ENCODE measurements around the gene FOXA2. TPM values are rescaled to one million over a fixed set of nuclear protein-coding genes. Genes with fewer than 3 reads are reported as not detected.

FOXA2 gene
- total RNA-seq, 4 donors from 2014 or later: 4.1 to 9.1 (median 5.4) TPM

DNA sequence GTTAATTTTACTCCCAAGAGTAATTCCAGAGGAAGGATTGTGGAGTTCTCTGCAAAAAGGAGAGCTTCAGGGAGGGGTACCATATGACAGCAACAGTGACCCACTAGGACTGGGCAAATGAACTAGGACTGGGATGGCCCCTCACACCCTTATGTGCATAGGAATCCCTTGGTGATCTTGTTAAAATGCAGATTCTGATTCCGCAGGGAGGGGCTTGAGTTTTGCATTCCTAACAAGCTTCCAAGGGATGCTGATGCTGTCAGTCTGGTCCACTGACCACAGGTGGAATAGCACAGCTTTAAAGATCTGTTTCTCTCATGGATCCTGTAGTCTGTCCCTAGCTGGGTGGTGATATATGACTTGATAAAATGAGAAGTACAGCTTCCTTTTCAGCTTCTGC, 6.3 kb upstream of the FOXA2 start:
- Histone ChIP-seq H3K4me3 (no peak overlapping the region), H3K27me3 (no peaks in the 10 kb centered on the region), H3K27ac (no peak overlapping the region), H3K4me1 (peaks cover 0 to 12% (median 0%) of the 10 kb centered on the region in 4 donors), H3K36me3 (no peaks in the 10 kb centered on the region), H3K9me3 (peaks cover 0 to 4% (median 0%) of the 10 kb centered on the region in 4 donors)
- no peak for TF ChIP-seq POLR2A (IDR thresholded peaks at IDR 0.05)
- TF ChIP-seq, protein P1, sequence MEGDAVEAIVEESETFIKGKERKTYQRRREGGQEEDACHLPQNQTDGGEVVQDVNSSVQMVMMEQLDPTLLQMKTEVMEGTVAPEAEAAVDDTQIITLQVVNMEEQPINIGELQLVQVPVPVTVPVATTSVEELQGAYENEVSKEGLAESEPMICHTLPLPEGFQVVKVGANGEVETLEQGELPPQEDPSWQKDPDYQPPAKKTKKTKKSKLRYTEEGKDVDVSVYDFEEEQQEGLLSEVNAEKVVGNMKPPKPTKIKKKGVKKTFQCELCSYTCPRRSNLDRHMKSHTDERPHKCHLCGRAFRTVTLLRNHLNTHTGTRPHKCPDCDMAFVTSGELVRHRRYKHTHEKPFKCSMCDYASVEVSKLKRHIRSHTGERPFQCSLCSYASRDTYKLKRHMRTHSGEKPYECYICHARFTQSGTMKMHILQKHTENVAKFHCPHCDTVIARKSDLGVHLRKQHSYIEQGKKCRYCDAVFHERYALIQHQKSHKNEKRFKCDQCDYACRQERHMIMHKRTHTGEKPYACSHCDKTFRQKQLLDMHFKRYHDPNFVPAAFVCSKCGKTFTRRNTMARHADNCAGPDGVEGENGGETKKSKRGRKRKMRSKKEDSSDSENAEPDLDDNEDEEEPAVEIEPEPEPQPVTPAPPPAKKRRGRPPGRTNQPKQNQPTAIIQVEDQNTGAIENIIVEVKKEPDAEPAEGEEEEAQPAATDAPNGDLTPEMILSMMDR (IDR thresholded peaks at IDR 0.05): no peak
- no peak for DNase-seq

DNA sequence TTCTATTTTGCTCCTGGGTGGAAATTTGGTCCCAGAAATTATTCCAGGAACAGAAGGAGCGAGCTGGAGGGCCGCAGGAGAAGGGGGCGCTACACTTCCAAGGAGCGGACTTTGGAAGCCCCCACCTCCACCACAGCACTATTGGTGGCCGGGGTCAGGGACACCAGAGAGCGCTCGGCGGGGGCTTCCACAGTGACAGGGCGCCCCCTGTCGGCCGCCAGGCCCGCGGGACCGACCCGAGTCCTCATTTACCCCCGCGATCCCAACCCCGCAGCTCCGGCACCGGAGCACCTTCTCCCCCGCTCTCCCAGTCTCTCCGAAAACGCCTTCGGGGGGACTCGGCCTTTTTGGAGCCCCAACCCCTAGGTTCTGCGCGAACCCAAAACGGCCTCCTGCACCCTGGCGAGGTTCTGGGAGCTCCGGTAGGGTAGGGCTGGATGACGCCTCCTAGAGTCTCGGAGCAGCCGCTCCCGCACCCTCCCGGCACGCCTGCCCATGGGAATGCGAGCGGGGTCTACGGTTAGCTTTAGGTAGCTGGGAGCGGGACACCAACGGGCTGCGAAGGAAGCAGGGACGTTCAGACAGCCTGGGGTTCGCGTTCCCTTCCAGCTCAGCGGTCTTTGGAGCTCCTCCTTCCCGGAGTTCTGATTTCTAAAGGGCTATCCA, 2.4 kb upstream of the FOXA2 start:
- Histone ChIP-seq H3K4me1 (peaks cover 0 to 45% (median 0%) of the 10 kb centered on the region in 4 donors), H3K36me3 (no peaks in the 10 kb centered on the region), H3K27ac (no peak overlapping the region), H3K27me3 (peaks cover 0 to 14% of the 10 kb centered on the region in 2 donors), H3K9me3 (peaks cover 0 to 13% (median 0%) of the 10 kb centered on the region in 4 donors), H3K4me3 (peak overlapping the region in 2 of 4 donors; percentile 30 to 40)
- DNase-seq: peak in 2 of 3 donors; percentile 71 to 81
- TF ChIP-seq, protein P1 (IDR thresholded peaks at IDR 0.05): peak in 4 of 6 experiments; percentile 52 to 70 (median 69)
- no peak for TF ChIP-seq POLR2A (IDR thresholded peaks at IDR 0.05)

DNA sequence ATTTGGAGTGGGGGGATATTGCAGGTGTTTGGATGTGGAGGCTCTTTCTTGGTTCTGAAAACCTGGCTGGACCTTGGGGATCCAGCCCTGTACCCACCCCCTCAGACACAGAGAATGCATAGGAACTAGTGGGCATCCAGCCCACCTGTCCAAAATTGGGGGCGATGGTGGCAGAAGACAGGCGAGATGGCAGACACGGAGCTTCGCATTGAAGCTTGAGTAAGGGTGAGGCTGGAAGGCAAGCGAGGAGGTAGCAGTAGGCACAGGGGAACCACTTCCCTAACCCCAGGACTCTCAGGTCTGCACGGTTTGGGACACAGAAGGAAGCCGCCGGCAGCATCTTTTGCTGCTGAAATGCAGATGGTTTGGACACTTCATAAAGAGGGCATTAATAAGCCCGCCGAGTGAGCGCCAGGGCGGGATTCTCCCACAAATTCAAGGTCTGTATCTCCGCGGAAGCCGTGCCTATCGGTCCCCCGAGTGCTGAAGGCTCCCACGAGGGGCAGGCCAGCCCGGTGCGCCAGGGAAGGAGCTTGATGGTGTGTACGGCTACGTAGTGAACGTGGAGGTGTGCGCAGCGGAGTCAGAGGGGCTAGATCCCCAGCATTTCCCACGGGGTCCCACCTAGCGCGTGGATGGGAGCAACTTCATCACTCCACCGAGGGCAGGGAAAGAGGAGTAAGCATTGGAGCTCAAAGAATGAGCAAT, 1.6 kb upstream of the FOXA2 start:
- DNase-seq: no peak
- no peak overlapping the region for H3K27ac ChIP-seq
- peaks cover 0 to 13% (median 0%) of the 10 kb centered on the region in 4 donors for H3K9me3 ChIP-seq
- no peak overlapping the region for H3K4me3 ChIP-seq
- H3K4me1 ChIP-seq: peaks cover 0 to 45% (median 0%) of the 10 kb centered on the region in 4 donors
- TF ChIP-seq, protein P1 (IDR thresholded peaks at IDR 0.05): no peak
- no peak for TF ChIP-seq POLR2A (IDR thresholded peaks at IDR 0.05)
- H3K36me3 ChIP-seq: no peaks in the 10 kb centered on the region
- H3K27me3 ChIP-seq: peaks cover 0 to 19% of the 10 kb centered on the region in 2 donors

DNA sequence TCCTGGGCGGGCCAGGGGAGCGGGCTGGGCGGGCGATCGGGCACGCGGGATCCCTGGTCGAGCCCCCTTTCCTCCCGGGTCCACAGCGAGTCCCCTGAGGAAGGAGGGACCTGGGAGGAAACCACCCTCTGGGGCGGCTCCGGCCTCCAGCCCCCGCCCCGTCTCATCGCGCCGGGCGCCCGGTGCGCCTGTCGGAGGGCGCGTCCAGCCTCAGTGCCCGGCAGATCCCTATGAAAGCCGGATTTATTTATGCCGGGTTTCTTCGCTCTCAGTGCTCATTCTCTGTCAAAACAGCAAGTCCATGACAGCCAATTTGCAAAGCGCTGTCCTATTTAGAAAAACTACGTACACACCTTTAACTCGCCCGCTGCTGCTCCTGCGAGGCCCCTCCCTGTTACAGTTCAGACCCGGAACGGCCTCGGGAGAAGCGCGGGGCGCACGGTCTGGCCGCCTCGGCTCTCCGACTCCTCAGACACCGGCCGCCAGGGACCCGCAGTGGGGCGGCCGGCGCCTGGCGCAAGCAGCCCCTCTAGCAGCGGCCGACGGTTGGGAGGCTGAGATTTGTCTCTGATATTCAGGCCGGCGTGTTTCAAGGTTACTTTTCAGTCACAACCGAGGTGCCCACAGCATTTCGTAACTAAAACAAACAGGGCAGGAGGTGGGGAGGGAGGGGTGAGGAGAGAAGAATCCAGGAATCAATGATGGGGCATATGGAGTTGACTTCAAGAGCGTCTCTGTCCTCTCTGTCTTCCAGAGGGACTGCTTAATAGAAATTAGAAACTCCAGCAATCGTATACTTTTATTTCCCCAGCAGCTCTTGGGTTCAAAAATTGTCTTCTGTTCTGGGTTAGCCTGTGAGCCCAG, 782 bp upstream of the FOXA2 start:
- H3K36me3 ChIP-seq: no peaks in the 10 kb centered on the region
- DNase-seq: peak in 1 of 3 donors; percentile 60
- peak overlapping the region in 3 of 4 donors; percentile 3 to 50 (median 40) for H3K4me3 ChIP-seq
- peak in 1 of 2 donors; percentile 12 for TF ChIP-seq POLR2A (IDR thresholded peaks at IDR 0.05)
- TF ChIP-seq, protein P1 (IDR thresholded peaks at IDR 0.05): no peak
- peaks cover 0 to 19% of the 10 kb centered on the region in 2 donors for H3K27me3 ChIP-seq
- H3K4me1 ChIP-seq: peaks cover 0 to 45% (median 0%) of the 10 kb centered on the region in 4 donors
- H3K27ac ChIP-seq: peak overlapping the region in 3 of 4 donors; percentile 38 to 68 (median 43)
- H3K9me3 ChIP-seq: peaks cover 0 to 13% (median 0%) of the 10 kb centered on the region in 4 donors

All from Peyer's patch (tissue), 4 donors.